ENCODE data around the gene TEAD3.

GRCh38 chr6:35442693-35443092 lies 54.2 kb downstream of the TEAD3 start:
- TF ChIP-seq POLR2AphosphoS5 (IDR thresholded peaks at IDR 0.05; ENCODE audit: borderline replicate concordance, low read depth, low read length) (no peak), EZH2 (IDR thresholded peaks at IDR 0.05) (no peak)
